SK-N-SH (cell line): ENCODE measurements around the gene AVP. TPM values are rescaled to one million over a fixed set of nuclear protein-coding genes. Genes with fewer than 3 reads are reported as not detected.

Experiments used
- CTCF ChIA-PET: fragments of 300-600, 350-600 bp; formaldehyde crosslinking; extraction: SDS; loops from one replicate; lab custom pipeline; 2021; lab: Yijun Ruan, JAX
- POLR2A ChIA-PET: fragments of 350-600 bp; sonication (Branson Sonifier 250); formaldehyde crosslinking; extraction: SDS; loops from one replicate; lab custom pipeline; 2020; ENCODE audit warnings: antibody characterized with exemption, inconsistent platforms; lab: Yijun Ruan, JAX
- DNase-seq: peaks from one replicate; pipeline ENCODE4 v3.0.0; 2012
- H2AFZ ChIP-seq: fragments of 200-600 bp; sonication (generic); 2 replicates; pipeline ENCODE4 v1.8.1; 2016; ENCODE audit warnings: antibody characterized with exemption, mild to moderate bottlenecking, low read depth
- H3F3A ChIP-seq: fragments of 200-600 bp; sonication (generic); replicated peaks from 2 replicates; pipeline ENCODE3; 2016; ENCODE audit warnings: antibody characterized with exemption, mild to moderate bottlenecking; ENCODE audit not compliant: insufficient read depth
- H3K27ac ChIP-seq, 2 experiments: fragments of 200-500 bp in 1 of 2; fragments of 200-600 bp in 1 of 2; sonication (Bioruptor generic) in 1 of 2; sonication (generic), shearing (Covaris generic) in 1 of 2; 2 replicates each; pipeline versions ENCODE4 v1.5.1 to v1.6.1; 2014 to 2016; ENCODE audit warnings: low read depth in 2 of 2, inconsistent platforms in 1 of 2, low read length in 1 of 2, mild to moderate bottlenecking in 1 of 2, mixed read lengths in 1 of 2
- H3K27me3 ChIP-seq: fragments of 200-600 bp; sonication (generic), shearing (Covaris generic); 2 replicates; pipeline ENCODE4 v1.6.1; 2016; ENCODE audit warnings: mixed run types; ENCODE audit not compliant: insufficient read depth
- H3K36me3 ChIP-seq, 2 experiments: fragments of 200-500 bp in 1 of 2; fragments of 200-600 bp in 1 of 2; sonication (Bioruptor generic) in 1 of 2; sonication (generic) in 1 of 2; replicated peaks in 1 of 2; 2 replicates each; pipeline versions ENCODE3 to v1.5.1; 2014 to 2016; ENCODE audit warnings: low read length in 1 of 2, mild to moderate bottlenecking in 1 of 2; ENCODE audit not compliant: insufficient read depth in 2 of 2, control insufficient read depth in 1 of 2
- H3K4me1 ChIP-seq, 2 experiments: fragments of 200-500 bp in 1 of 2; fragments of 200-600 bp in 1 of 2; sonication (Bioruptor generic) in 1 of 2; sonication (generic), shearing (Covaris generic) in 1 of 2; 2 replicates each; pipeline versions ENCODE4 v1.5.1 to v1.6.1; 2014 to 2016; ENCODE audit warnings: low read depth in 1 of 2, low read length in 1 of 2, mixed run types in 1 of 2; ENCODE audit not compliant: insufficient read depth in 2 of 2, control insufficient read depth in 1 of 2
- H3K4me2 ChIP-seq: fragments of 200-600 bp; sonication (generic), shearing (Covaris generic); 2 replicates; pipeline ENCODE4 v1.6.1; 2017; ENCODE audit warnings: mixed run types
- H3K4me3 ChIP-seq, 2 experiments: fragments of 200-500 bp in 1 of 2; fragments of 200-600 bp in 1 of 2; sonication (Bioruptor generic) in 1 of 2; sonication (generic), shearing (Covaris generic) in 1 of 2; 2 replicates each; pipeline versions ENCODE4 v1.5.1 to v1.8.1; 2014 to 2016; ENCODE audit warnings: low read depth in 2 of 2, inconsistent platforms in 1 of 2, low read length in 1 of 2, mild to moderate bottlenecking in 1 of 2, mixed read lengths in 1 of 2, moderate library complexity in 1 of 2
- H3K79me2 ChIP-seq: fragments of 200-600 bp; sonication (generic); 2 replicates; pipeline ENCODE4 v1.8.1; 2017; ENCODE audit warnings: mild to moderate bottlenecking; ENCODE audit not compliant: insufficient read depth
- H3K9ac ChIP-seq: fragments of 200-600 bp; sonication (generic); 2 replicates; pipeline ENCODE4 v1.6.1; 2017; ENCODE audit warnings: mixed run types
- H3K9me2 ChIP-seq: fragments of 200-600 bp; sonication (generic); 2 replicates; pipeline ENCODE4 v1.6.1; 2017; ENCODE audit warnings: mixed run types
- H3K9me3 ChIP-seq: fragments of 200-600 bp; sonication (generic); 2 replicates; pipeline ENCODE4 v1.6.1; 2017; ENCODE audit warnings: mixed run types, mild to moderate bottlenecking, moderate library complexity
- H4K20me1 ChIP-seq: fragments of 200-600 bp; sonication (generic); 2 replicates; pipeline ENCODE4 v1.6.1; 2017; ENCODE audit warnings: mild to moderate bottlenecking, mixed run types; ENCODE audit not compliant: insufficient read depth
- EP300 ChIP-seq, 2 experiments: IDR thresholded peaks; 2 replicates each; pipeline versions ENCODE4 v1.4.0 to v1.6.1; 2012; ENCODE audit warnings: borderline replicate concordance in 1 of 2, low read depth in 1 of 2, low read length in 1 of 2
- EZH2phosphoT487 ChIP-seq: fragments of 200-600 bp; sonication (generic); IDR thresholded peaks from 2 replicates; pipeline ENCODE4 v1.6.1; 2017; ENCODE audit warnings: low read depth, mixed run types, mild to moderate bottlenecking, antibody characterized with exemption, moderate library complexity, borderline replicate concordance
- GABPA ChIP-seq: IDR thresholded peaks from 2 replicates; pipeline ENCODE4 v1.4.0; 2012; ENCODE audit warnings: low read depth, mild to moderate bottlenecking
- JUND ChIP-seq: IDR thresholded peaks from 2 replicates; pipeline ENCODE4 v1.4.0; 2012
- MAX ChIP-seq: IDR thresholded peaks from 2 replicates; pipeline ENCODE4 v1.4.0; 2012; ENCODE audit warnings: low read depth
- MEF2A ChIP-seq: IDR thresholded peaks from 2 replicates; pipeline ENCODE4 v1.4.0; 2012; ENCODE audit warnings: low read depth, borderline replicate concordance
- MXI1 ChIP-seq: IDR thresholded peaks from 2 replicates; pipeline ENCODE4 v1.6.1; 2012; ENCODE audit warnings: mild to moderate bottlenecking, low read depth, low read length, improper control_type of control experiment
- POLR2AphosphoS5 ChIP-seq: IDR thresholded peaks from 2 replicates; pipeline ENCODE4 v1.6.1; 2012; ENCODE audit warnings: low read depth, low read length
- RAD21 ChIP-seq: IDR thresholded peaks from 2 replicates; pipeline ENCODE4 v1.6.1; 2012; ENCODE audit warnings: mild to moderate bottlenecking, low read length
- REST ChIP-seq: IDR thresholded peaks from 2 replicates; pipeline ENCODE4 v1.6.1; 2012; ENCODE audit warnings: mild to moderate bottlenecking, low read depth, low read length, moderate library complexity
- RFX5 ChIP-seq: IDR thresholded peaks from 2 replicates; pipeline ENCODE4 v1.6.1; 2012; ENCODE audit warnings: mild to moderate bottlenecking, improper control_type of control experiment, low read length
- RXRA ChIP-seq: IDR thresholded peaks from 2 replicates; pipeline ENCODE4 v1.4.0; 2012; ENCODE audit warnings: low read depth, mild to moderate bottlenecking, borderline replicate concordance
- TAF1 ChIP-seq: IDR thresholded peaks from 2 replicates; pipeline ENCODE4 v1.6.1; 2012; ENCODE audit warnings: low read depth, mild to moderate bottlenecking, low read length, moderate library complexity, borderline replicate concordance
- USF1 ChIP-seq: IDR thresholded peaks from 2 replicates; pipeline ENCODE4 v1.4.0; 2012; ENCODE audit warnings: low read depth, borderline replicate concordance
- YY1 ChIP-seq: IDR thresholded peaks from 2 replicates; pipeline ENCODE4 v1.4.0; 2012; ENCODE audit warnings: low read depth, mild to moderate bottlenecking
- ZBTB33 ChIP-seq: IDR thresholded peaks from 2 replicates; pipeline ENCODE4 v1.4.0; 2012; ENCODE audit warnings: low read depth, borderline replicate concordance
- WGBS: methylation state at CpG from one replicate; pipeline ENCODE4 v1.1.6; 2017; ENCODE audit warnings: low lambda C conversion rate; 5-methylcytosine and 5-hydroxymethylcytosine counted together
- polyA plus RNA-seq, 3 experiments: library from polyadenylated mRNA; depleted of rRNA; stranded (reverse); fragments of >200 nt; gene quantifications; 2 replicates each; pipeline ENCODE4 v1.2.3, GENCODE V29; 2012

Gene AVP
- polyA plus RNA-seq, 1 of the 3 experiments (the other 2 are of a cell fraction): not detected

- CTCF ChIA-PET: interaction anchor here (0.9 kb wide), 1 partner anchor 68 kb away, joined by 6 read pairs; no protein-coding TSS in a partner anchor
- Histone ChIP-seq H3K9ac (no peak overlapping the region), H3K27ac (no peak overlapping the region), H4K20me1 (0 out of 2 replicates have a peak, but pooled peaks cover under 1% of the 10 kb centered on the region), H3K4me1 (no peaks in the 10 kb centered on the region; a peak in 1 of 4 replicates), H2AFZ (no peak overlapping the region), H3K79me2 (peaks cover 3% of the 10 kb centered on the region; the same call in 1 of the 2 replicates), H3K27me3 (no peaks in the 10 kb centered on the region), H3K9me3 (no peaks in the 10 kb centered on the region), H3K4me2 (no peak overlapping the region), H3K36me3 (peaks cover 8 to 24% of the 10 kb centered on the region in 2 experiments), H3F3A (peaks cover 4% of the 10 kb centered on the region), H3K9me2 (no peaks in the 10 kb centered on the region), H3K4me3 (no peak overlapping the region)
- TF ChIP-seq MAX (no peak), TAF1 (no peak)
- POLR2A ChIA-PET: interaction anchor here (0.5 kb wide), 1 partner anchor 9 kb away, joined by 3 read pairs; no protein-coding TSS in a partner anchor
- no peak for DNase-seq
- 88% methylated on average over 9 of the region's 11 CpGs for WGBS
Observed at GRCh38 chr20:3121271-3121911, 36.9 kb upstream of the AVP start.

- Histone ChIP-seq H3K4me1 (peaks cover 0 to 3% of the 10 kb centered on the region in 2 experiments; a peak in 1 of 4 replicates), H3K9me2 (no peaks in the 10 kb centered on the region), H3K9ac (no peak overlapping the region), H3K4me3 (no peak overlapping the region), H3K79me2 (peaks cover 3% of the 10 kb centered on the region; the same call in 1 of the 2 replicates), H4K20me1 (peaks cover 11% of the 10 kb centered on the region), H3F3A (peaks cover 4% of the 10 kb centered on the region), H3K9me3 (no peaks in the 10 kb centered on the region), H3K27ac (no peak overlapping the region), H3K36me3 (peaks cover 8 to 24% of the 10 kb centered on the region in 2 experiments), H3K27me3 (no peaks in the 10 kb centered on the region), H3K4me2 (no peak overlapping the region), H2AFZ (no peak overlapping the region)
- CTCF ChIA-PET: interaction anchor here (1.1 to 1.4 kb wide), 2 partner anchors 11 to 65 kb away, joined by 3 to 4 read pairs; no protein-coding TSS in a partner anchor
- 79% methylated on average over 5 of the region's 5 CpGs for WGBS
- TF ChIP-seq REST: no peak
- TF ChIP-seq GABPA: no peak
- TF ChIP-seq YY1: no peak
- no peak for TF ChIP-seq MEF2A
- no peak for TF ChIP-seq TAF1
- TF ChIP-seq JUND: no peak
- TF ChIP-seq USF1: no peak
- no peak for TF ChIP-seq MXI1
- TF ChIP-seq EP300 (IDR thresholded peaks at IDR 0.05; ENCODE audit: borderline replicate concordance in 1 of 2, low read depth in 1 of 2, low read length in 1 of 2): no peak
- TF ChIP-seq RFX5: no peak
- no peak for TF ChIP-seq RXRA
- TF ChIP-seq ZBTB33: no peak
- no peak for TF ChIP-seq EZH2phosphoT487
- TF ChIP-seq POLR2AphosphoS5: no peak
- no peak for TF ChIP-seq RAD21
- no peak for DNase-seq
- POLR2A ChIA-PET: no interaction called here
Observed at GRCh38 chr20:3119044-3119443, 34.5 kb upstream of the AVP start.
